OCI-LY1 (cell line): ENCODE data around the gene LRRC28.

Source experiments
- H2AFZ ChIP-seq: fragments of 200-600 bp; sonication (generic), shearing (Covaris generic); 2 replicates; pipeline ENCODE4 v1.6.0; 2014; ENCODE audit warnings: antibody characterized with exemption, mild to moderate bottlenecking, low read length
- H3F3A ChIP-seq: fragments of 200-600 bp; sonication (generic), shearing (Covaris generic); 2 replicates; pipeline ENCODE4 v1.6.0; 2014; ENCODE audit warnings: mild to moderate bottlenecking, antibody characterized with exemption, low read length, moderate library complexity; ENCODE audit not compliant: insufficient read depth
- H3K27ac ChIP-seq: fragments of 200-600 bp; sonication (generic); 2 replicates; pipeline ENCODE4 v1.5.1; 2014; ENCODE audit warnings: low read length, mixed run types, mild to moderate bottlenecking, low read depth; ENCODE audit not compliant: poor library complexity, severe bottlenecking
- H3K27me3 ChIP-seq: fragments of 200-600 bp; sonication (generic); 2 replicates; pipeline ENCODE4 v1.6.0; 2014; ENCODE audit warnings: antibody characterized with exemption, mild to moderate bottlenecking, low read length, moderate library complexity; ENCODE audit not compliant: insufficient read depth
- H3K36me3 ChIP-seq: fragments of 200-600 bp; sonication (generic); 2 replicates; pipeline ENCODE4 v1.6.1; 2014; ENCODE audit warnings: mild to moderate bottlenecking, antibody characterized with exemption, low read length, moderate library complexity, mixed read lengths; ENCODE audit not compliant: insufficient read depth
- H3K4me1 ChIP-seq: fragments of 200-600 bp; sonication (generic); 2 replicates; pipeline ENCODE4 v1.5.1; 2014; ENCODE audit warnings: mild to moderate bottlenecking, low read length, moderate library complexity; ENCODE audit not compliant: insufficient read depth, severe bottlenecking
- H3K4me2 ChIP-seq: fragments of 200-600 bp; sonication (generic), shearing (Covaris generic); 2 replicates; pipeline ENCODE4 v1.6.1; 2014; ENCODE audit warnings: low read length
- H3K4me3 ChIP-seq: fragments of 200-600 bp; sonication (generic); 2 replicates; pipeline ENCODE4 v1.5.1; 2014; ENCODE audit warnings: low read length, low read depth, mild to moderate bottlenecking, mixed read lengths; ENCODE audit not compliant: poor library complexity, severe bottlenecking
- H3K79me2 ChIP-seq: fragments of 200-600 bp; shearing (Covaris generic); 2 replicates; pipeline ENCODE4 v1.6.1; 2016; ENCODE audit warnings: mixed run types, low read length, mixed read lengths; ENCODE audit not compliant: insufficient read depth
- H3K9ac ChIP-seq: fragments of 200-600 bp; sonication (generic), shearing (Covaris generic); 2 replicates; pipeline ENCODE4 v1.6.1; 2014; ENCODE audit warnings: mild to moderate bottlenecking, low read length, mixed read lengths
- H3K9me2 ChIP-seq: fragments of 200-600 bp; sonication (generic), shearing (Covaris generic); 2 replicates; pipeline ENCODE4 v1.6.1; 2014; ENCODE audit warnings: low read depth, mild to moderate bottlenecking, low read length, mixed read lengths
- H3K9me3 ChIP-seq: fragments of 200-600 bp; shearing (Covaris generic); 2 replicates; pipeline ENCODE4 v1.6.1; 2014; ENCODE audit warnings: low read length, mixed read lengths
- H4K20me1 ChIP-seq: fragments of 200-600 bp; sonication (generic), shearing (Covaris generic); 2 replicates; pipeline ENCODE4 v1.6.0; 2016; ENCODE audit warnings: mild to moderate bottlenecking, low read length; ENCODE audit not compliant: insufficient read depth
- EZH2 ChIP-seq: fragments of 200-600 bp; sonication (generic), shearing (Covaris generic); IDR thresholded peaks from 2 replicates; pipeline ENCODE4 v1.8.0; 2017; ENCODE audit warnings: borderline replicate concordance, mixed run types, mild to moderate bottlenecking, antibody characterized with exemption, low read length, moderate library complexity, mixed read lengths
- TF ChIP-seq, protein P1 (sequence below): fragments of 200-600 bp; sonication (generic), shearing (Covaris generic); IDR thresholded peaks from 2 replicates; pipeline ENCODE4 v1.5.1; 2017; ENCODE audit warnings: mild to moderate bottlenecking, antibody characterized with exemption, low read length, moderate library complexity, mixed read lengths

The LRRC28 gene

DNA sequence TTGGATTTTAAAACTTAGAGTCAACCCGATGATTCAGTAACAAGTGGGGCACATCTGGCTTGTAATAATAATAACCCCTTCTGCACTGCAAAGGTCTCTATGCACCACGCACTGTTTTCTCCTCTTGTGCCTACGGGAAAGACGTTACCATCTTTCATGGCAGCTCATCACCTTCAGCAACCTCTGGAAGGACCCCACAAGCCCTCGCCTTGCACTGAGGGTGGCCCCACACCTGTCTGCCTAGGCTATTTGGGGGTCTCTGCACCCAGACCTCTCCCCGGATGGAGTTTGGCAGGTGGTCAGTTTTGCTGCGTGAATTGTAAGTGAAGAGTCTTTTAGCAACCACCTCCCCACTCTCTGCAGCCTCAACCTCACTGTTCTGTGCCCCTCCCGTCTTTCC is 175.9 kb downstream of the LRRC28 start:
- no peak overlapping the region for H3K4me3 ChIP-seq
- H3K4me1 ChIP-seq = no peaks in the 10 kb centered on the region
- H3K9me3 ChIP-seq = no peaks in the 10 kb centered on the region
- H3F3A ChIP-seq = no peaks in the 10 kb centered on the region
- no peaks in the 10 kb centered on the region for H3K36me3 ChIP-seq
- peaks cover 7% of the 10 kb centered on the region for H3K27me3 ChIP-seq
- H3K9ac ChIP-seq = no peak overlapping the region
- H3K4me2 ChIP-seq = no peak overlapping the region
- H3K9me2 ChIP-seq = no peaks in the 10 kb centered on the region
- H3K79me2 ChIP-seq = no peaks in the 10 kb centered on the region
- no peak overlapping the region for H3K27ac ChIP-seq
- no peak overlapping the region for H2AFZ ChIP-seq
- H4K20me1 ChIP-seq = no peaks in the 10 kb centered on the region
- TF ChIP-seq, protein P1, sequence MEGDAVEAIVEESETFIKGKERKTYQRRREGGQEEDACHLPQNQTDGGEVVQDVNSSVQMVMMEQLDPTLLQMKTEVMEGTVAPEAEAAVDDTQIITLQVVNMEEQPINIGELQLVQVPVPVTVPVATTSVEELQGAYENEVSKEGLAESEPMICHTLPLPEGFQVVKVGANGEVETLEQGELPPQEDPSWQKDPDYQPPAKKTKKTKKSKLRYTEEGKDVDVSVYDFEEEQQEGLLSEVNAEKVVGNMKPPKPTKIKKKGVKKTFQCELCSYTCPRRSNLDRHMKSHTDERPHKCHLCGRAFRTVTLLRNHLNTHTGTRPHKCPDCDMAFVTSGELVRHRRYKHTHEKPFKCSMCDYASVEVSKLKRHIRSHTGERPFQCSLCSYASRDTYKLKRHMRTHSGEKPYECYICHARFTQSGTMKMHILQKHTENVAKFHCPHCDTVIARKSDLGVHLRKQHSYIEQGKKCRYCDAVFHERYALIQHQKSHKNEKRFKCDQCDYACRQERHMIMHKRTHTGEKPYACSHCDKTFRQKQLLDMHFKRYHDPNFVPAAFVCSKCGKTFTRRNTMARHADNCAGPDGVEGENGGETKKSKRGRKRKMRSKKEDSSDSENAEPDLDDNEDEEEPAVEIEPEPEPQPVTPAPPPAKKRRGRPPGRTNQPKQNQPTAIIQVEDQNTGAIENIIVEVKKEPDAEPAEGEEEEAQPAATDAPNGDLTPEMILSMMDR = no peak
- no peak for TF ChIP-seq EZH2

DNA sequence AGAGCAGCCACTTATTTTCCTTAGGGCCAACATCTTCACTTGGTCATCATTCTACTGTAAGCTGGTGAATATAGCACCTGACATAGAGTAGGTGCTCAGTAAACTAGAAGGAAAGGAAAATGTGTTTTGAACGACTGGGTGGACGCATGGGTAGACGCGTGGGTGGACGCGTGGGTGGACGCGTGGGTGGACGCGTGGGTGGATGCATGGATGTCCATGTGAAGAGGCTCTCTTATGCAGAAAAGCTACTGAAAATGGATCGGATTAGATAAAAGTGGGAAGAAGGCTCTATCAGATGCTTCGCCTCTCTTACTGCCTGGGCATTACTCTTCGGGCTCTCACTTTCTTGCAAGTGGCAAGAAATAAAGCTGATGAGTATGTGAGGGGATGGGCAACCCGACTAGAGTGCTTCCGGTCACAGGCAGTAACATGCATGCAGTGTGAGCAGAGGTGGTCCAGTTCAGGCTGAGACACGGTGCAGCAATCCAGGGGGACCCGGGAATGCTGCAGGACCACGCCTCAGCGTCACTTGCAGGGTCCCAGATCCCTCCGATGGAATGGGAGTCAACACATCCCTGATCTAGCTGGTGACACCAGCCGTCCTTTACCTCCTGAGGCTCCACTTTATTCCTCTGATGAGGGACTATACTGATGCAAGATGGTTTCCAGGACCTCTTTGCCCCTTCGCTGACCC is 176.5 kb downstream of the LRRC28 start:
- peaks cover 7% of the 10 kb centered on the region for H3K27me3 ChIP-seq
- H3F3A ChIP-seq = no peaks in the 10 kb centered on the region
- no peaks in the 10 kb centered on the region for H3K4me1 ChIP-seq
- no peak overlapping the region for H3K4me2 ChIP-seq
- H3K79me2 ChIP-seq = no peaks in the 10 kb centered on the region
- H2AFZ ChIP-seq = no peak overlapping the region
- no peaks in the 10 kb centered on the region for H4K20me1 ChIP-seq
- TF ChIP-seq, protein P1 = no peak
- TF ChIP-seq EZH2 = no peak
- H3K9me3 ChIP-seq = no peaks in the 10 kb centered on the region
- H3K36me3 ChIP-seq = no peaks in the 10 kb centered on the region
- H3K9me2 ChIP-seq = no peaks in the 10 kb centered on the region
- no peak overlapping the region for H3K4me3 ChIP-seq
- no peak overlapping the region for H3K27ac ChIP-seq
- H3K9ac ChIP-seq = no peak overlapping the region

DNA sequence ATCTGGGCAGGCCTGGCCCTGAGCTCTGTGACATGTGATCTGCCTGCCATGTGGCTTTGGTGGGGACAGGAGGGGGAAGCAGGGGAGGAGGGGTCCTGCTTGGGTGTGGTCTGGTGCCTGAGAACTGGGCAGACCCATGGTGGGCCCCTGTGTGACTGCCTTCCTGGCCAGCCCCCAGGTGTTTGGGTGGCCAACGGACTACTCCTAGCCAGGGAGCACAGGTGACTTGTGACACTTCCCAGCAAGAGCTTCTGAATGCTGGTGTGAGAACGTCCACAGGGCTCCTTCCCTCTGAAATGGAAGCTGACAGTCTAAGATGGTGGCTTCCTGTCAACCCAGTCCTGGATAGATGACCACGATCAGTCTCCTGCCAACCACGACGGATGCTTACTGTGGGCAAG is 178.4 kb downstream of the LRRC28 start:
- Histone ChIP-seq H4K20me1 (no peaks in the 10 kb centered on the region), H3K4me2 (no peak overlapping the region), H3K79me2 (no peaks in the 10 kb centered on the region), H3K9ac (no peak overlapping the region), H3K9me2 (no peaks in the 10 kb centered on the region), H3F3A (no peaks in the 10 kb centered on the region), H3K4me3 (no peak overlapping the region), H3K9me3 (no peaks in the 10 kb centered on the region), H3K36me3 (no peaks in the 10 kb centered on the region), H3K27ac (no peak overlapping the region), H3K27me3 (peaks cover 7% of the 10 kb centered on the region), H3K4me1 (no peaks in the 10 kb centered on the region), H2AFZ (no peak overlapping the region)
- TF ChIP-seq, protein P1 = no peak
- no peak for TF ChIP-seq EZH2
